ENCODE results near the gene GUSB.

GRCh38 chr7:65989694-65990080 lies 7.7 kb upstream of the GUSB start:
- TF ChIP-seq CTCF (IDR thresholded peaks at IDR 0.05) (no peak), POLR2A (IDR thresholded peaks at IDR 0.05) (no peak), EP300 (IDR thresholded peaks at IDR 0.05; ENCODE audit: low read depth) (no peak), POLR2AphosphoS5 (IDR thresholded peaks at IDR 0.05) (no peak)
